RWPE1 (cell line): ENCODE results near the gene PRKD1.

Source experiments
- CTCF ChIA-PET: fragments of 350-600 bp; sonication (Branson Sonifier 250); formaldehyde crosslinking; extraction: SDS; loops from one replicate; lab custom pipeline; 2021; lab: Yijun Ruan, JAX
- POLR2A ChIA-PET: fragments of 400-600 bp; formaldehyde crosslinking; extraction: SDS; loops from one replicate; lab custom pipeline; 2020; ENCODE audit warnings: antibody characterized with exemption; ENCODE audit not compliant: low non-redundant PET; lab: Yijun Ruan, JAX
- DNase-seq: peaks from one replicate; pipeline ENCODE4 v3.0.0; 2012; ENCODE audit warnings: low spot score
- H3K27ac ChIP-seq: fragments of 450-650 bp; 2 replicates; pipeline ENCODE4 v1.5.1; 2017
- CTCF ChIP-seq: fragments of 450-650 bp; conservative IDR thresholded peaks from 2 replicates; pipeline ENCODE4 v1.5.1; 2017; ENCODE audit warnings: low read depth, mild to moderate bottlenecking

The PRKD1 gene

GRCh38 chr14:29925736-29926135, 1.9 kb downstream of the PRKD1 start:
- POLR2A ChIA-PET, result no interaction called here
- H3K27ac ChIP-seq, result no peak overlapping the region
- no peak for DNase-seq
- CTCF ChIA-PET, result no interaction called here
- TF ChIP-seq CTCF, result no peak

- CTCF ChIA-PET, result interaction anchor here (0.7 kb wide), 1 partner anchor 10 kb away, joined by 3 read pairs; no protein-coding TSS in a partner anchor
- no peak for TF ChIP-seq CTCF
- POLR2A ChIA-PET, result no interaction called here
- no peak for DNase-seq
- no peak overlapping the region for H3K27ac ChIP-seq
Measured at GRCh38 chr14:29925101-29925722, 2.4 kb downstream of the PRKD1 start.

- ChIA-PET CTCF (no interaction called here), POLR2A (no interaction called here)
- no peak overlapping the region for H3K27ac ChIP-seq
- no peak for TF ChIP-seq CTCF
- no peak for DNase-seq
Measured at GRCh38 chr14:29919845-29920244, 7.8 kb downstream of the PRKD1 start.

GRCh38 chr14:29918981-29919380, 8.7 kb downstream of the PRKD1 start:
- CTCF ChIA-PET, result no interaction called here
- H3K27ac ChIP-seq, result no peak overlapping the region
- POLR2A ChIA-PET, result no interaction called here
- TF ChIP-seq CTCF, result no peak
- no peak for DNase-seq

GRCh38 chr14:29913566-29913965, 14.1 kb downstream of the PRKD1 start:
- ChIA-PET POLR2A (no interaction called here), CTCF (interaction anchor here (0.6 kb wide), 1 partner anchor 198 kb away, joined by 3 read pairs; no protein-coding TSS in a partner anchor)
- H3K27ac ChIP-seq, result no peak overlapping the region
- no peak for DNase-seq
- TF ChIP-seq CTCF, result no peak

- no peak overlapping the region for H3K27ac ChIP-seq
- no peak for TF ChIP-seq CTCF
- CTCF ChIA-PET, result no interaction called here
- POLR2A ChIA-PET, result no interaction called here
- DNase-seq, result no peak
Measured at GRCh38 chr14:29911810-29912209, 15.8 kb downstream of the PRKD1 start.
